HEK293T (cell line): ENCODE measurements around the gene RPS6KA5.
"Not testable (repeated sequence)": the region's sequence is repeated elsewhere in the genome, so short reads cannot be mapped to it uniquely, and the experiment has no call there.

Experiments
- CTCF ChIA-PET: fragments of 350-600 bp; formaldehyde crosslinking; extraction: SDS; loops from one replicate; lab custom pipeline; 2021; ENCODE audit warnings: antibody characterized with exemption, inconsistent platforms; lab: Yijun Ruan, JAX
- POLR2A ChIA-PET: fragments of 350-600 bp; formaldehyde crosslinking; extraction: SDS; loops from one replicate; lab custom pipeline; 2020; ENCODE audit warnings: antibody characterized with exemption, inconsistent platforms; lab: Yijun Ruan, JAX
- DNase-seq: peaks from one replicate; pipeline ENCODE4 v3.0.0; 2012; ENCODE audit warnings: mixed read lengths; ENCODE audit errors: extremely low spot score
- ARNT ChIP-seq: fragments of 450-650 bp; IDR thresholded peaks from 2 replicates; pipeline ENCODE4 v1.6.1; 2017; ENCODE audit warnings: mild to moderate bottlenecking
- BHLHE40 ChIP-seq: fragments of 450-650 bp; IDR thresholded peaks from 2 replicates; pipeline ENCODE4 v1.6.1; 2016; ENCODE audit warnings: mild to moderate bottlenecking, moderate library complexity, borderline replicate concordance
- CTBP1 ChIP-seq: fragments of 450-650 bp; IDR thresholded peaks from 2 replicates; pipeline ENCODE4 v1.6.1; 2016; ENCODE audit warnings: borderline replicate concordance
- ELF4 ChIP-seq: fragments of 450-650 bp; IDR thresholded peaks from 2 replicates; pipeline ENCODE4 v1.6.1; 2017; ENCODE audit warnings: antibody characterized with exemption
- FOXA1 ChIP-seq: fragments of 450-650 bp; IDR thresholded peaks from 2 replicates; pipeline ENCODE4 v1.6.1; 2016; ENCODE audit warnings: mild to moderate bottlenecking
- FOXK2 ChIP-seq: fragments of 450-650 bp; IDR thresholded peaks from 2 replicates; pipeline ENCODE4 v1.6.1; 2016; ENCODE audit warnings: mild to moderate bottlenecking
- FOXM1 ChIP-seq: fragments of 450-650 bp; IDR thresholded peaks from 2 replicates; pipeline ENCODE4 v1.6.1; 2017; ENCODE audit warnings: mild to moderate bottlenecking, borderline replicate concordance
- HDGF ChIP-seq: fragments of 450-650 bp; IDR thresholded peaks from 2 replicates; pipeline ENCODE4 v1.6.1; 2017; ENCODE audit warnings: antibody characterized with exemption, borderline replicate concordance
- L3MBTL2 ChIP-seq: fragments of 450-650 bp; conservative IDR thresholded peaks from 2 replicates; pipeline ENCODE4 v1.6.1; 2016; ENCODE audit warnings: mild to moderate bottlenecking
- LEF1 ChIP-seq: fragments of 450-650 bp; IDR thresholded peaks from 2 replicates; pipeline ENCODE4 v1.6.1; 2017; ENCODE audit warnings: mild to moderate bottlenecking, borderline replicate concordance
- NFRKB ChIP-seq: fragments of 450-650 bp; IDR thresholded peaks from 2 replicates; pipeline ENCODE4 v1.6.1; 2016; ENCODE audit warnings: mild to moderate bottlenecking, moderate library complexity
- PKNOX1 ChIP-seq: fragments of 450-650 bp; IDR thresholded peaks from 2 replicates; pipeline ENCODE4 v1.6.1; 2016
- SP1 ChIP-seq: fragments of 450-650 bp; IDR thresholded peaks from 2 replicates; pipeline ENCODE4 v1.6.1; 2017
- SUZ12 ChIP-seq: fragments of 450-650 bp; IDR thresholded peaks from 2 replicates; pipeline ENCODE4 v1.6.1; 2016; ENCODE audit warnings: mild to moderate bottlenecking
- TARDBP ChIP-seq: fragments of 450-650 bp; IDR thresholded peaks from 2 replicates; pipeline ENCODE4 v1.6.1; 2016
- ZNF384 ChIP-seq: fragments of 450-650 bp; IDR thresholded peaks from 2 replicates; pipeline ENCODE4 v1.6.1; 2016

Gene RPS6KA5

GRCh38 chr14:90942511-90942910 is 117.9 kb downstream of the RPS6KA5 start:
- ChIA-PET POLR2A (no interaction called here), CTCF (no interaction called here)
- TF ChIP-seq NFRKB: no peak
- no peak for TF ChIP-seq L3MBTL2
- TF ChIP-seq ELF4: no peak
- no peak for TF ChIP-seq FOXA1
- no peak for TF ChIP-seq CTBP1
- TF ChIP-seq SP1: no peak
- TF ChIP-seq ARNT: no peak
- no peak for TF ChIP-seq PKNOX1
- TF ChIP-seq BHLHE40: no peak
- no peak for TF ChIP-seq LEF1
- no peak for TF ChIP-seq FOXM1
- TF ChIP-seq HDGF: no peak
- TF ChIP-seq SUZ12: no peak
- no peak for TF ChIP-seq FOXK2
- TF ChIP-seq ZNF384: no peak
- no peak for TF ChIP-seq TARDBP
- no peak for DNase-seq

GRCh38 chr14:90941706-90942105 is 118.7 kb downstream of the RPS6KA5 start:
- TF ChIP-seq SUZ12 (no peak), L3MBTL2 (no peak), ZNF384 (no peak), TARDBP (no peak), HDGF (no peak), BHLHE40 (no peak)
- ChIA-PET CTCF (no interaction called here), POLR2A (no interaction called here)
- DNase-seq: no peak

- no peak for DNase-seq
- TF ChIP-seq ZNF384 (no peak), FOXM1 (no peak), SUZ12 (no peak), LEF1 (no peak), CTBP1 (no peak), FOXA1 (no peak), ARNT (no peak), FOXK2 (no peak), HDGF (no peak), PKNOX1 (no peak), NFRKB (no peak)
- POLR2A ChIA-PET: no interaction called here
- CTCF ChIA-PET: no interaction called here
These were observed 120.0 kb downstream of the RPS6KA5 start for GRCh38 chr14:90940318-90940962.

GRCh38 chr14:90939252-90939795 is 121.1 kb downstream of the RPS6KA5 start:
- POLR2A ChIA-PET: not testable (repeated sequence)

GRCh38 chr14:90938615-90939014 is 121.8 kb downstream of the RPS6KA5 start:
- no peak for DNase-seq
- no peak for TF ChIP-seq LEF1
- no peak for TF ChIP-seq ZNF384
- no peak for TF ChIP-seq ARNT
- TF ChIP-seq NFRKB: no peak
- no peak for TF ChIP-seq L3MBTL2
- no peak for TF ChIP-seq SUZ12
- CTCF ChIA-PET: no interaction called here
- POLR2A ChIA-PET: no interaction called here

More at GRCh38 chr14:90939252-90939795, 121.1 kb downstream of the RPS6KA5 start:
- DNase-seq: not testable (repeated sequence)
- CTCF ChIA-PET: interaction anchor here (0.7 kb wide), 1 partner anchor 654 kb away, joined by 3 read pairs; no protein-coding TSS in a partner anchor

GRCh38 chr14:90936757-90937440 is 123.5 kb downstream of the RPS6KA5 start:
- POLR2A ChIA-PET: no interaction called here
- DNase-seq: no peak
- no peak for TF ChIP-seq L3MBTL2
- TF ChIP-seq ZNF384: no peak
- TF ChIP-seq ELF4: no peak
- TF ChIP-seq BHLHE40: no peak
- no peak for TF ChIP-seq HDGF
- no peak for TF ChIP-seq CTBP1
- TF ChIP-seq PKNOX1: no peak
- TF ChIP-seq NFRKB: no peak
- TF ChIP-seq LEF1: no peak
- TF ChIP-seq TARDBP: no peak
- TF ChIP-seq ARNT: no peak
- TF ChIP-seq FOXK2: no peak
- no peak for TF ChIP-seq FOXM1
- CTCF ChIA-PET: no interaction called here
